Prostate gland (tissue), 2 donors: ENCODE data around the gene CACNA1B.

ENCODE experiments used
- CTCF ChIP-seq, 4 experiments: fragments of 200-600 bp in 2 of 4; fragments of 450-650 bp in 2 of 4; sonication (generic) in 2 of 4; IDR thresholded peaks; 1 replicate in 3 of 4; 2 replicates in 1 of 4; pipeline ENCODE4 v1.5.1; 2016 to 2019; ENCODE audit warnings: antibody characterized with exemption in 4 of 4, mild to moderate bottlenecking in 2 of 4, moderate library complexity in 2 of 4
- POLR2A ChIP-seq: fragments of 450-650 bp; IDR thresholded peaks from one replicate; pipeline ENCODE4 v1.6.1; 2016; ENCODE audit warnings: antibody characterized with exemption, mild to moderate bottlenecking

- no peak for TF ChIP-seq CTCF (IDR thresholded peaks at IDR 0.05)
- no peak for TF ChIP-seq POLR2A
These were observed 224.9 kb downstream of the CACNA1B start for GRCh38 chr9:138102246-138103051.
